ENCODE data around the gene CADM1.
"Not testable (repeated sequence)": the region's sequence is repeated elsewhere in the genome, so short reads cannot be mapped to it uniquely, and the experiment has no call there.

CADM1 gene

GRCh38 chr11:115476463-115477286, 27.5 kb downstream of the CADM1 start:
- no peak for DNase-seq (ENCODE audit: low read depth)

- no peak for DNase-seq (ENCODE audit: low read depth)
Observed at GRCh38 chr11:115475564-115475963, 28.7 kb downstream of the CADM1 start.

- DNase-seq (ENCODE audit: low read depth) = not testable (repeated sequence)
Observed at GRCh38 chr11:115474306-115474705, 29.9 kb downstream of the CADM1 start.

GRCh38 chr11:115473167-115473566, 31.0 kb downstream of the CADM1 start:
- no peak for DNase-seq (ENCODE audit: low read depth)

- DNase-seq (ENCODE audit: low read depth) = no peak
Observed at GRCh38 chr11:115471367-115471766, 32.8 kb downstream of the CADM1 start.

- DNase-seq (ENCODE audit: low read depth) = no peak
Observed at GRCh38 chr11:115470928-115471327, 33.3 kb downstream of the CADM1 start.

- DNase-seq (ENCODE audit: low read depth) = no peak
Observed at GRCh38 chr11:115469361-115469760, 34.9 kb downstream of the CADM1 start.

- DNase-seq (ENCODE audit: low read depth) = no peak
Observed at GRCh38 chr11:115466122-115466521, 38.1 kb downstream of the CADM1 start.

GRCh38 chr11:115464269-115464668, 39.9 kb downstream of the CADM1 start:
- no peak for DNase-seq (ENCODE audit: low read depth)

- no peak for DNase-seq (ENCODE audit: low read depth)
Observed at GRCh38 chr11:115463606-115464005, 40.6 kb downstream of the CADM1 start.

- no peak for DNase-seq (ENCODE audit: low read depth)
Observed at GRCh38 chr11:115462757-115463156, 41.5 kb downstream of the CADM1 start.

GRCh38 chr11:115462004-115462541, 42.1 kb downstream of the CADM1 start:
- no peak for DNase-seq (ENCODE audit: low read depth)

GRCh38 chr11:115460512-115460911, 43.7 kb downstream of the CADM1 start:
- no peak for DNase-seq (ENCODE audit: low read depth)

- DNase-seq (ENCODE audit: low read depth) = no peak
Observed at GRCh38 chr11:115459563-115459962, 44.7 kb downstream of the CADM1 start.

GRCh38 chr11:115458877-115459276, 45.3 kb downstream of the CADM1 start:
- DNase-seq (ENCODE audit: low read depth) = no peak

GRCh38 chr11:115456019-115456418, 48.2 kb downstream of the CADM1 start:
- no peak for DNase-seq (ENCODE audit: low read depth)

- no peak for DNase-seq (ENCODE audit: low read depth)
Observed at GRCh38 chr11:115455613-115456012, 48.6 kb downstream of the CADM1 start.

- no peak for DNase-seq (ENCODE audit: low read depth)
Observed at GRCh38 chr11:115454525-115454924, 49.7 kb downstream of the CADM1 start.

- DNase-seq (ENCODE audit: low read depth) = no peak
Observed at GRCh38 chr11:115453693-115454490, 50.3 kb downstream of the CADM1 start.

- DNase-seq (ENCODE audit: low read depth) = no peak
Observed at GRCh38 chr11:115452241-115452640, 52.0 kb downstream of the CADM1 start.

GRCh38 chr11:115450519-115450918, 53.7 kb downstream of the CADM1 start:
- DNase-seq (ENCODE audit: low read depth) = no peak

- no peak for DNase-seq (ENCODE audit: low read depth)
Observed at GRCh38 chr11:115447273-115447864, 56.8 kb downstream of the CADM1 start.

GRCh38 chr11:115446214-115446613, 58.0 kb downstream of the CADM1 start:
- DNase-seq (ENCODE audit: low read depth) = no peak
